ENCODE data around the gene MRPL34.
A peak's percentile ranks its signal among the peaks of the same experiment; 100 is the strongest.
"Not testable (repeated sequence)": the region's sequence is repeated elsewhere in the genome, so short reads cannot be mapped to it uniquely, and the experiment has no call there.

Gene MRPL34

DNA sequence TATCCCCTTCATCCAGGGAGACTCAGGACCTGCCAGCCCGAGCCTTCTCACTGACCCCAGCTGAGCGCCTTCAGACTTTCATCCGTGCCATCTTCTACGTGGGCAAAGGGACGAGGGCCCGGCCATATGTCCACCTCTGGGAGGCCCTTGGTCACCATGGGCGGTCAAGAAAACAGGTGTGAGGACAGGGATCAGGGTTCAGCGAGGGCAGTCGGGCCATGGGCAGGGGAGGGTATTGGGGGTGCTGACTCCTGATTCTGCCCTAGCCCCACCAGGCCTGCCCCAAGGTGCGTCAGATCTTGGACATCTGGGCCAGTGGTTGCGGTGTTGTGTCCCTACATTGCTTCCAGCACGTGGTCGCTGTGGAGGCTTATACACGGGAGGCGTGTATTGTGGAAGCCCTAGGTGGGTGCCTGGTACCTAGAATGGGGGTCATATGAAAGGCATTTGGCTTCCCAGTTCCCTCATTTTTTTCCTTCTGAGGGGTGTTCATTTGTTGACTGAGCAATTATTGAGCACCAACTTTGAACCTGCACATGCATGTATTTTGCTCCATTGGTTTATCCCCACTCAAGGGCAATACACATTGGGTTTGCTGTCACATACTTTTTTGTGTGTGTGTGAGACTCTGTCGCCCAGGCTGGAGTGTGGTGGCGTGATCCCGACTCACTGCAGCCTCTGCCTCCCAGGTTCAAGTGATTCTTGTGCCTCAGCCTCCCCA, 20.1 kb upstream of the MRPL34 start:
- no peak for DNase-seq (ENCODE audit: low read depth)

DNA sequence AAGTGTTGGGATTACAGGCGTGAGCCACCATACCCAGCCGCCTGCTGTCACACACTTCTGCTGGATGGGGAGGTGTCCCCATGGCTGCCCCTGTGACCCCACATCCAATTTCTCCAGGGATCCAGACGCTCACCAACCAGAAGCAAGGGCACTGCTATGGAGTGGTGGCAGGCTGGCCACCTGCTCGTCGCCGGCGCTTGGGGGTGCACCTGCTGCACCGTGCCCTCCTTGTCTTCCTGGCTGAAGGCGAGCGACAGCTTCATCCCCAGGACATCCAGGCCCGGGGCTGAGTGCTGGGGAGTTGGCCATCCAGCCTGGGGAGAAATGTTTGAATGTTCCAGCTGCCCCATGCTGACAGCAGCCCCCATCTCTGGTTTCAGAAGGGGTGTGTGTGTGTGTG, 19.4 kb upstream of the MRPL34 start:
- DNase-seq (ENCODE audit: low read depth) = no peak

DNA sequence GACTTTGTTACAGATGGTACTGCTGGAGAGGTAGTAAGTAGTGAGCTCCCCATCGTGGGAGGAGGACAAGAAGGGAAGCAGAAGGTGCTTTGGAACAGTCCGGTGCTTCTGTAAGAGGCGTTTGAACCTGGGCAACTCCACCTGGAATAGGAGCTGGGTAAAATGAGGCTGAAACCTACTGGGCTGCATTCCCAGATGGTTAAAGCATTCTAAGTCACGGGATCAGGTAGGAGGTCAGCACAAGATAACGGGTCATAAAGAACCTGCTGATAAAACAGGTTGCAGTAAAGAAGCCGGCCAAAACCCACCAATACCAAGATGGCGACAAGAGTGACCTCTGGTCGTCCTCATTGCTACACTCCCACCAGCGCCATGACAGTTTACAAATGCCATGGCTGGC, 18.9 kb upstream of the MRPL34 start:
- DNase-seq (ENCODE audit: low read depth) = no peak

DNA sequence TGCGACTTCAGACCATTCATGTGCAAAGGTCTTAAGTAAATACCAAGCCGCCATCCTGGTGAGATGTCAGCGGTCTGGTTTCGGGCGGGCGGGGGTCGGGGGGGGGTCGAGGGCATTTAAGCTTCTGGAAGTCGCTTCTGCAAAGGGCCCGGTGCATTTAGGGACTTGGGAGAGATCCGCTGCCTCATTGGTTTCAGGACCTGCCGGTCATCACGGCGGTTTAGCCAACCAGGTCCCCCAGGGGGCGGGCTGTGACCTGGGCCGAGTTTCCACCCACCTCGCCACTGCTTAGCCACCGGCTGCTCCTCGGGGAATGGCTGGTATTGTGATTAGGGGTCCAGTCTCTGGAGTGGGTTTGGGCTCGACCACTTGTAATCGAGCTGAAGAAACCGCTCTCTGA, 16.2 kb upstream of the MRPL34 start:
- DNase-seq (ENCODE audit: low read depth) = no peak

DNA sequence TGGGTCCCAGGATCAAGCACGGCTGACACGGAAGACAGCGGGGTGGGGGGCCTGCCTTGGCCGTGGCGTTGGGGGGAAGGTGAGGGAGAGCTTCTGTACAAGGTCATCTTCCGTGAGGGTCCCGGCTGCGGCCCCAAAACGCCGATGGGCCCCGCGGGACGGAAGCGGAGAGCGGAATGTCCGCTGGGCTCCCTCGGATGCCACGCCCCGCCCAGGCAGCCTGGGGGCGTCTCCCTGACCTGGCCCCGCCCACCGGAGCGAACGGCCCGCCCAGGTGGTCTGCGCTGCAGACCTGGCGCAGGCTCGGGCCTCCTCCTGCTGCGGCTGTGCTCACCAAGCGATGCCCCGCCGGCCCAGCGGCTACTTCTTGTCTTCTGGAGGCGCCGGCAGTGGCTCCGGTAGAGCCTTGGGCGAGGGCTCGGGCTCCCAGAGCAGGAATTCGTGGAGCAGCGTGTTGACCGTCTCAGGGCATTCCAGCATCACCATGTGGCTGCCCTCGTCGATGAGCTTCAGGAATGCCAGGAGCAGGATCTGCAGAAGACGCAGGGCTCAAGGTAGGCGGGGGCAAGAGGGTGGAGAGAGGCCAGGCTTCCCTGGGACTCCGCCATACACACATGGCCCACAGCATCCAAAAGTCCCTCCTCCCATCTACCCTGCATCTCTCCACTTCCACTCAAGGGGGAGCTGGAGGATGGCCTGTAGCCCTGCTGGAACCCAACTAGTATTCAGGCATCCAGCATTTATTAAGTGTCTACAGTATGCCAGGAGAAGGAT, 13.2 kb upstream of the MRPL34 start:
- DNase-seq (ENCODE audit: low read depth) = peak; percentile 71

DNA sequence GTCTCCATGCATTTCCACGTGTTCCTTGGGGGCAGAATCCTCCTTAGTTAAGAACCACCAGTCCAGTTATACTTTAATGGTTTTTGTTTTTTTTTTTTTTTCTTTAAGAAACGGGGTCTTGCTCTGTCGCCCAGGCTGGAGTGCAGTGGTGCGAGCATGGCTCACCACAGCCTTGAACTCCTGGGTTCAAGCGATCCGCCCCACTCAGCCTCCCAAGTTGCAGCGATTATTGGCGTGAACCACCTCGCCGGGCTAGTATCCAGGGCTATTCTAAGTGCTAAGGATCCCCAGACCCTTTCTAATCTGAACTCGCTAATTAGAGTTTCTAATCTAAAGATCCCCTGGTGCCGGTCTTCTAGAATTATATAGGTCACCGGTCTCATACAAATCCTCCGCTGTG, 12.1 kb upstream of the MRPL34 start:
- DNase-seq (ENCODE audit: low read depth) = no peak

DNA sequence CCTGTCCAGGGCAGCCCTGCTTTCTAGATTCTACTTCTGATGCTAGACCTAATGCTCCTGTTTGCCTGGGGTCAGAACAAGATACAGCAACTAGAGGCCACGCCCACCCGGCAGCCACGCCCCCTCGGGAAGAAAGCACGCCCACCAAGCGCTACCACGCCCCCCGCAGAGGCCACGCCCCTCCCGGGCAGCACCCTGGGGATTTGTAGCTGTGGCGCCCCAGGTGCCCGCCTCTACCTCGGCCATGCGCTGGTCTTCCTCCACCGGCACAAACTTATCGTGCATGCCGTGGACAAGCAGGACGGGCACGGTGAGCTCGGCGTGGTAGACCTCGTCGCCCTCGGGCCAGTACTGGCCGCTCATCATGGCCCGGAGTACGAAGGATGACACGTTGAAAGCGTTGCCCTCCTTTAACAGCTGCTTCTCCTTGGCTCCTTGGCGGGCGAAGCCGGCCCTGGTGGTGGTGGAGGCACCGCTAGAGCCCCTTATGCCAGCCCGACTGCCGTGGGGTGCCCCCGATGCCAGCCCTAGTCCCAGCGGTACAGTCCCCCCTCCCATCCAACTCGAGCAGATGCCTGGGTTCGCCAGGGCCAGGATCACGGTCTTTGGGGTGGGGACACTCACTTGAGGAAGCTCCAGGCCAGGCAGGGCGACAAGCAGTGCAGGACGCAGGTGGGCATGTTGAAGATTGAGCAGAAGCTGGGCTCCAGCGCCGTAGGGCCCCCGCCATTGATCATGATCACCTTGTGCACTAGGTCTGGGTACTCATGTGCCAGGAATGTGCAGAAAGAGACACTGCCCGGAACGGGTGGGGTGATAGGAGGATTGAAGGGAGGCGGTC, 11.4 kb upstream of the MRPL34 start:
- DNase-seq (ENCODE audit: low read depth) = no peak

DNA sequence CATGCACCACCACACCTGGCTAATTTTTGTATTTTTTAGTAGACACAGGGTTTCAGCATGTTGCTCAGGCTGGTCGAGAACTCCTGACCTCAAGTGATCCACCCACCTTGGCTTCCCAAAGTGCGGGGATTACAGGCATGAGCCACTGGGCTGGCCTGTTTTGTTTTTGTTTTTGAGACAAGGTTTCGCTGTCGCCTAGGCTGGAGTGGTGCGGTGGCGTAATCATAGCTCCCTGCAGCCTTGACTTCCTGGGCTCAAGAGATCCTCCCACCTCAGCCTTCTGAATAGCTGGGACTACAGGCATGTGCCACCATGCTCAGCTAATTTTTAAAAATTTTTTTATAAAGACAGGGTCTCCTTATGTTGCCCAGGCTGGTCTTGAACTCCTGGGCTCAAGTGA, 10.1 kb upstream of the MRPL34 start:
- not testable (repeated sequence) for DNase-seq (ENCODE audit: low read depth)

DNA sequence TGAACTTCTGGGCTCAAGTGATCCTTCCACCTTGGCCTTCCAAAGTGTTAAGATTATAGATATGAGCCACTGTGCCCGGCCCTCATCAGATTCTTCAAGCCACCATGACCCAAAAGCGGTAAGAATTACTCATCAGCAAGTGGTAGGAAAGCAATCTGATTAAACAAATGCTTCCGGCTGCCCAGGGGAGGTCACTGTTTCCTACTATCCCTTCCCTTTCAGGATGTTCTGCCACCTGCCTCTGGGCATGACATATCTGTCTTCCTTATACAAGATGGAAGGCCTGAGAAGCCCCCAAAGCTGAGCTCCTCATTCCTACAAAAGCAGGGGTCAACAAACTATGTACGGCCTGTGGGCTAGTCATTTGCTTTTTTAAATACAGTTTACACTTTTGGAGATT, 9.4 kb upstream of the MRPL34 start:
- DNase-seq (ENCODE audit: low read depth) = no peak

DNA sequence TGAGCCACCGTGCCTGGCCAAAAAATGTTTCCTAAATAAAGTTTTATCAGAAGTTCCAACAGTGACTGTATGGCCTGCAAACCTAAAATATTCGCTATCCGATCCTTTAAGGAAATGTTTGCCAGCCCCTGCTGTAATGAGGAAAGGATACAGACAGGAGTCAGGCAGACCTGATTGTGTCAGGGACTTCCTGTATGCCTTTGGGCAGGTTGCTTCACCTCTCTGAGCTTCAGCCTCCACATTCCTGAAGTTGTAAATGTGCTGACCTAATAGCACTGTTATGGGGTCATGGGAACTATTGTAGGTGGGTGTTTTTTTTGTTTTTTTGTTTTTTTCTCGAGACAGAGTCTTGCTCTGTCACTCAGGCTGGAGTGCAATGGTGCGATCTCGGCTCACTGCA, 8.7 kb upstream of the MRPL34 start:
- DNase-seq (ENCODE audit: low read depth) = no peak

DNA sequence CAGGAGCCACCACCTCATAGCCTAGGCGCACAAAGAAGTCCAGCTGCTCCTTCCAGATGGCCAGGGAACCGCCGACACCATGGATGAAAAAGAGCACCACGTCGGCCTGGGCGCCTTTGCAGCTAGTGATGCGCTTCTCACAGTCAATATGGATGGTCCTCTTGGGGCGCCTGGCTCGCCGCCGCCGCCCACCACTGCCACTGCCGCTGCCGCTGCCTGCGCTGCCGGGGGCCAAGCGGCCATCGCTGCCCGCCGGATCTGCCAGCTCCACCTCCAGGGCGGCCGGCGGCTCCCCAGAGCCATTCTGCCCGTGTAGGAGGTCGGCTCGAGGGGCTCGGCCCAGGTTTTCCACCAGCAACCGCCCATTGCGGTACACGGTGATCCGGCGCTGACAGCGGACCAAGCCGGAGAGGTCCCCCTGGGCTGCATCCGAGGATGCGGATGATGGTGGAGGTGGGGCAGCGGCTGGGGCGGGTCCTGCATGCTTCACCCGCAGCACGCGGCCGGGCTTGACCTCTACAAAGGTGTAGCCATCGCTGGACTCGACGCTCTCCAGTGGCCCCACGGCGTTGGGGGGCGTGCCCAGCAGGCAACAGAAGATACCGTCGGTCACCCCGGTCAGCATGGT, 4.6 kb upstream of the MRPL34 start:
- DNase-seq (ENCODE audit: low read depth) = no peak

DNA sequence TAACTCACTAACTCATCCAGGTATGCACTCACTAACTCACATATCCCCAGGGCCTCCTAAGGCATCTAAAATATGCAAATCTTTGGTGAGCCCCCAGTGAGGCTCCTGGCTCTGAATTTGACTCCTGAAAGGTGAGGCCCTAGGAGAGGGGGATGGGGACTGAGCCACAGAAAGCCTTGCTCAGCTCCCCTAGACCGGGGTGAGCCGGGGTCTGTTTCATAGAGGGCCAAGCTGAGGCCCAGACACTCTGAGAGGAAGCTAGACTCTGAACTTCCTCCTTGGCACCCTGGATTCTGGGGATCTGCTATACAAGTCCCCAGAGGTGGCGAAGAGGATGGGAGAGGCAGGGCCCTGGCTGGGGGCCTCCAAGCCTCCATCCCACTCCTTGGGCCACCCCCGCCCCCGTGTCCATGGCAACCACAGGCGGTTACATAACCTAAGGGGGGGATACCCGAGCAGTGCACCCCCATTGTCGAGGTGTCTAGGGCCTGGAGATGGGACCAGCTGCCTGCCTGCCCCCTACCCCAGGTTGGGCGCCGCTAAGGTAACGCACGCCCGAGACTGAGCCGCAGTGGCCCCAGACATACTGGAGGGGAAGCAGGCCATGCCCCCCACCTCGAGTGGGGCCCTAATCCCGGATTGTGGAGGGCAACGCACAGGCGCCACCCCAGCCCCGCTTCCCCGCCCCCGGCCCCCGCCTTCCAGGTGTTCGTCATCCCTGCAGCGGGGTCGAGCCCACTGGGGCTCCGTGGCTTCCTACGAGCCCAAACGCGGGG, 3.1 kb upstream of the MRPL34 start:
- DNase-seq (ENCODE audit: low read depth) = no peak

DNA sequence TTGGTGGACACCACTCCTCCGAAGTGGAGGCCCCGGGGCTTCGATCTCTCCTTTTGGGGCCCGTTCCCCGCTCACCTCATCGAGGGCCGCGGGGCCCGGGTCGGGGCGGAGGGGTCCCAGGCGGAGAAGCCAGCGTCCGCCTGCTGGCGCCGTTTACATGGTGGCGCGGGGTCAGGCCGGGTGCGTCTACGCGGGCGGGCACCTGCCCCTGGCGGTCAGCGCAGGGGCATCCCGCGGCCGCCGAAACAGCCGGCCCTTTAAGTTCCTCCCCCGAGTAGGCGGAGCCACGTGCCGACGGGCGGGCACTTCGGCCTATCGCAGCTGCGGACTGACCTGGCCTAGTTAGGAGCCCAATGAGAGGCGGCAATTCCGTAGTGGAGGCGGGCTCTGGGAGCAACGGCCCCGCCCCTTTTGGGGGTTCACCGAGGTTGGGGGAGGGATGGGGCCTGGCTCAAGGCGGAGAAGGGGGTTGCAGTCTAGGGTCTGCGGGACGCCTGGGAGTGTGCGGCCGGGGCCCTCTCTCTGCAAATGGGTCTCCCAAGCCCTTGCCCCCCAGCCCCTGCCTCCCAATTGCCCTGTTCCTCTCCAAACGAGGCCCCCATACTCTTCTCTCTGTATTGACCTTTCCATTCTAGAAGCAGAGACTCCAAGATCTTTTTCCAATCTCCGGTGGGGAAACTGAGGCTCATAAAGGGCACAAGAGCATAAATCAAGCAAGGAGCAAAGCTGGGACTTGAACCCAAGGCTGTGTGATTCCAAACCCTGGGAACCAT, 2.3 kb upstream of the MRPL34 start, which contains the start of gene ABHD8:
Gene ABHD8 (minus strand): TSS at position 259 of the 773 bp plus-strand sequence. CDS start 1,809 bp downstream, outside the sequence.
- DNase-seq (ENCODE audit: low read depth) = peak; percentile 46

DNA sequence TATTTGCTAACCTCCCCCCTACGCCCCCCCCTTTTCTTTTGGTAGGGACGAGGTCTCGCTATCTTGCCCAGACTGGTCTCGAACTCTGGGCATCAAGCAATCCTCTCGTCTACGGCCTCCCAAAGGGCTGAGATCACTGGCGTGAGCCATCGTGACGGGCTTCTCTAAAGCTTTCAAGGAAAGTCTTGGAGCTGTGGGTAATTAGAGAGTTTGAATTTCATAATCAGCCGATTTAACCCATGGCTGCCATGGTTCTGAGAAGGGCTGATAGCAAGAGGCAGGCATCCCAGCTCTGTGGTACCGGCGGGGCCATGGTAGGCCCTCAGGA, 1.8 kb upstream of the MRPL34 start:
- no peak for DNase-seq (ENCODE audit: low read depth)

DNA sequence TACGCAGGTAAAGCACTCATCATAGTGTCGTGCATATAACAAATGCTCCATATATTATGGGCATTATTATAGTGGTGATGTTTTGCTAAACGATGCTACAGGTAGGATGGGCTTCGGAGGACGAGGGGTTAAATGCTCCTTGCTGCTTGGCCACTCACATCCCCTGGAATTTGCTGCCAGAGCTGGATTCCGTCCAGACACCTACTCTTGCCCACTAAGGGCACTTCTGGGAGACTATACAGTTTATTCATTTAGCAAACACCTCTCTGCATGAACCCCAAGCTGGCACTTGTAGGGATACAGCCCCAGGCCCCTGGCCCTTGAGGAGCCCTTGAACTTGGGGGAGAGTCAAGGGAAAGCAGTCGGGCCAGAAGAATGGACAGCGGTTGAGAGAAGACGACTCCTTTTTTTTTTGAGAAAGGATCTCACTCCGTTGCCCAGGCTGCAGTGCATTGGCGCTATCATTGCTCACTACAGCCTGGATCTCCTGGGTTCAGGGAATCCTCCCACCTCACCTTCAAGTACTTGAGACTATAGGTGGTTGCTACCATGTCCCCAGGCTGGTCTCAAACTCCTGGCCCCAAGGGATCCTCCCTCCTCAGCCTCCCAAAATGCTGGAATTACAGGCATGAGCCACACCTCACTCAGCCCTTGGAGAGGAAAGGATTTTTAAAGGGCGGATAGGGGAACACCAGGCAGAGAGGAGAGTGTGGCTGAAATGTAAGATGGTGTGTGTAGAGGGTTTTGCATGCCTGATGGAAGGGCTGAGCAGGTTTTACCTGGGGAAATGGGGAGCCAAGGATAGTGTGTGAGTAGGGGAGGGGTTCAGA, 1.1 kb upstream of the MRPL34 start:
- no peak for DNase-seq (ENCODE audit: low read depth)

DNA sequence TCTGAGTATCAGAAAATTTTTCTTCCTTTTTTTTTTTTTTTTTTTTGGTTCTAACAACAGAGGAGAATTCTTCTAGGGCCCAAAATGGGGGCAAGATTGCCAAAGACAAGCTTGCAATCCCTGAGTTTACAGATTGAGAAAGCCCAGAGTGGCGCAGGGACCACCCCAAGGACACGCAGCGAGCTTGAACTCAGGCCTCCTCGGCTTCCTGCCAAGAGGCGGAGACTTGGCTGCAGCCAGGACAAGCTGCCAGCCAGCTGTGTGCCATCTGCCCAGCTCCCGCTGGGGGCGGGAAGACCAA, 506 bp upstream of the MRPL34 start:
- DNase-seq (ENCODE audit: low read depth) = no peak

DNA sequence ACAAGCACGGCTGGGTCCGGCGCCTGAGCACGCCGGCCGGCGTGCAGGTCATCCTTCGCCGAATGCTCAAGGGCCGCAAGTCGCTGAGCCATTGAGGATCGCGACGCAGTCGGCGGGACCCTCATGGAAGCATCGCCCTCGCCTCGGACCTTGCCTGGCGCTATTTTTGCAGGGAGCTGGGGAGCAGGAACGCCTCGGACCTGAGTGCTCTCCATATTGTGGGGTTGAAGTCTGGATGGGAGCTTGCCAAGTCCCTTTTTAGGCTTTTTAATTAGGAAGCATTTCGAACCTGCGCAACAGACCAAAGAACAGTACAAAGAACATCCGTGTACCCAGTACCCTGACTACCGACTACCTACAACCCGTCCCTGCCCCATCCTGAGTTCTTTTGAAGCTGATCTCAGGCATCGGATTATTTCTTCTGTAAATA, 628 bp downstream of the MRPL34 start:
- no peak for DNase-seq (ENCODE audit: low read depth)

DNA sequence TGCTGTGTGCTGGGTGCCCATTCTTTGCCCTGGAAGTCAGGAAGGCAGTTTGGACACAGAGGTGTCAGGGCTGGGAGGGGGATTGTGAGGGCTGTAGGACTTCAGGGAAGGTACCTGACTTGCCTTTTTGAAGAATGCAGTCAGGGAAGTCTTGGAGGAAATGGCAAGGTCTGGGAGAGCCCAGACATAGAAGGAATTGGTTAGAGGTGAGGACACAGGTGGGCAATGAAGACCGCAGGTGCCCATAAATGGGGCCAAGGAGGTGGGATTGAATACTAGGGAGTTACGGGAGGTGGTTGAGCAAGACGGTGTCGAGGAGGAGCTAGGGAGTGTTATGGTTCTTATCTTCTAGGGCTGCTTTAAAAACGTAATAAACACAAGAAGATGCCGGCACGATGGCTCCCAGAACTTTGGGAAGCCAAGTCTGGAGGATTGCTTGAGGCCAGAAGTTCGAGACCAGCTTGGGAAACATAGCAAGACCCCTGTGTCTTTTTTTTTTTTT, 2.3 kb downstream of the MRPL34 start:
- DNase-seq (ENCODE audit: low read depth) = no peak

DNA sequence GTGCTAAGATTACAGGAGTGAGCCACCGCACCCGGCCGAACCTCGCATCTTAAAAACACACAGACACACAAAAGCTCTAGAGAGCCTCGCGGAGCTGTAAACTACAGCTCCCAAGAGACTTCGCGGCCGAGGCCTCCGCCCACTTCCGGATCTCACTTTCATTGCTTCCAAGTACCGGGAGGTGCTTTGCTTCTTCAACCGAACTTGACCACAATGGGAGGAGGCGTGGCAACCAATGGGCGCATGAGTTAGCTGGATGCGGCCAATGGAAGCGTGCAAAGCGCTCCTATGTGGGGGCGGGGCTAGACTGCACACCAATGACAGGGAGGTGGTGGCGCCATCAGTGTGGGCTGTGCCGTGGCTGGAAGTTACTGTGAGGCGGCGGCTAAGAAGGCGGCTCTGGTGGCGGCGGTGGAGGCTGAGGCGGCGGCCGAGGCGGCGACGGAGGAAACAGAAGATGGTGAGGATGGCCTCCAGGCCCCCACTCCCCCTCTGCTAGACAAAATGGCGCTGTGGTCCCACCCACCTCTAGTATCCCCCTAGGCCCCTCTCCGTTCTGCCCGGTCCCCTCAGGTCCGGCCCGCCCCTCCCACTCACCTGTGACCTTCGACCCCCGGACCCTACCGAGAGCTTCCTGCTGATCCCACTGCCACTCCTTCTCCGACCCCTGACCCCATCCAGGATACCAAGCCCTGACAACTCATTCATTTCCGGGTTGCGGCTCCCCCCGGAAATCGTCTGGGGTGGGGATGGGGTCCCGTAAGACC, 3.7 kb downstream of the MRPL34 start, which contains the start of gene DDA1:
Gene DDA1 (plus strand): TSS at position 366 of the 767 bp plus-strand sequence. CDS start 92 bp downstream, at position 458.
- DNase-seq (ENCODE audit: low read depth) = peak; percentile 99
